GM21423 (cell line): Measurements from ENCODE around the gene CHURC1.

Experiments
- ATAC-seq: cut with Tn5 transposase; IDR thresholded peaks from one replicate; pipeline ENCODE4 v1.9.1; 2021; ENCODE audit warnings: mild to moderate bottlenecking, moderate library complexity; ENCODE audit not compliant: unreplicated experiment

The CHURC1 gene

GRCh38 chr14:64914237-64915028 lies at the start of gene CHURC1:
Gene CHURC1 (plus strand): TSS chr14:64914455. CDS start chr14:64914496, 41 bp downstream.
- peak; percentile 97 for ATAC-seq

GRCh38 chr14:64865109-64865508 lies 49.1 kb upstream of the CHURC1 start:
- no peak for ATAC-seq

- ATAC-seq: no peak
Observed at GRCh38 chr14:64865992-64866391, 48.3 kb upstream of the CHURC1 start.

- no peak for ATAC-seq
Observed at GRCh38 chr14:64867182-64867581, 47.1 kb upstream of the CHURC1 start.

GRCh38 chr14:64868379-64868778 lies 45.9 kb upstream of the CHURC1 start:
- no peak for ATAC-seq

- ATAC-seq: no peak
Observed at GRCh38 chr14:64868841-64869240, 45.4 kb upstream of the CHURC1 start.

- ATAC-seq: no peak
Observed at GRCh38 chr14:64870160-64870559, 44.1 kb upstream of the CHURC1 start.

- no peak for ATAC-seq
Observed at GRCh38 chr14:64871344-64871743, 42.9 kb upstream of the CHURC1 start.

GRCh38 chr14:64873506-64874219 lies 40.6 kb upstream of the CHURC1 start:
- no peak for ATAC-seq

GRCh38 chr14:64875350-64875749 lies 38.9 kb upstream of the CHURC1 start:
- ATAC-seq: no peak

- no peak for ATAC-seq
Observed at GRCh38 chr14:64877846-64878245, 36.4 kb upstream of the CHURC1 start.

- no peak for ATAC-seq
Observed at GRCh38 chr14:64878837-64879634, 35.2 kb upstream of the CHURC1 start.

GRCh38 chr14:64879635-64880220 lies 34.5 kb upstream of the CHURC1 start, which contains the start of gene SPTB:
Gene SPTB (minus strand): TSS chr14:64879907. CDS start chr14:64823094, 56,813 bp downstream.
- no peak for ATAC-seq

- no peak for ATAC-seq
Observed at GRCh38 chr14:64880221-64881121, 33.8 kb upstream of the CHURC1 start.

- no peak for ATAC-seq
Observed at GRCh38 chr14:64885559-64885958, 28.7 kb upstream of the CHURC1 start.

GRCh38 chr14:64889352-64889751 lies 24.9 kb upstream of the CHURC1 start:
- no peak for ATAC-seq

- ATAC-seq: no peak
Observed at GRCh38 chr14:64891173-64891838, 22.9 kb upstream of the CHURC1 start.

GRCh38 chr14:64891839-64892375 lies 22.3 kb upstream of the CHURC1 start:
- ATAC-seq: no peak

GRCh38 chr14:64899958-64900357 lies 14.3 kb upstream of the CHURC1 start:
- no peak for ATAC-seq
